Kidney epithelial cell (primary cell): Measurements from ENCODE around the gene LIMK1. TPM values are rescaled to one million over a fixed set of nuclear protein-coding genes. Genes with fewer than 3 reads are reported as not detected.

Source experiments
- DNase-seq: peaks from one replicate; pipeline ENCODE4 v3.0.0-alpha.2; 2010; ENCODE audit warnings: low read depth
- H3K27me3 ChIP-seq: 2 replicates; pipeline ENCODE4 v1.6.0; 2011; ENCODE audit warnings: low read length; ENCODE audit not compliant: control insufficient read depth, insufficient read depth
- H3K36me3 ChIP-seq: 2 replicates; pipeline ENCODE4 v1.5.1; 2011; ENCODE audit warnings: low read length; ENCODE audit not compliant: control insufficient read depth, insufficient read depth
- H3K4me3 ChIP-seq: 2 replicates; pipeline ENCODE4 v1.5.1; 2011; ENCODE audit warnings: low read depth, mild to moderate bottlenecking, control low read depth, low read length
- CTCF ChIP-seq: IDR thresholded peaks from 2 replicates; pipeline ENCODE4 v1.5.1; 2011; ENCODE audit warnings: mild to moderate bottlenecking, moderate library complexity, low read length, control low read depth, inconsistent platforms; ENCODE audit not compliant: insufficient read depth, poor library complexity, severe bottlenecking
- total RNA-seq: library from RNA; depleted of rRNA; stranded (reverse); fragments of >200 nt; gene quantifications from 2 replicates; pipeline ENCODE4 v1.2.3, GENCODE V29; 2015

LIMK1 gene
- total RNA-seq, 1 donor from 2014 or later = 61.1 TPM

- Histone ChIP-seq H3K4me3 (no peak overlapping the region), H3K27me3 (no peaks in the 10 kb centered on the region), H3K36me3 (no peaks in the 10 kb centered on the region)
- no peak for DNase-seq
- no peak for TF ChIP-seq CTCF
Observed at GRCh38 chr7:74134117-74134620, 50.6 kb downstream of the LIMK1 start.

GRCh38 chr7:74138334-74138867 lies 54.8 kb downstream of the LIMK1 start:
- H3K4me3 ChIP-seq = no peak overlapping the region
- no peaks in the 10 kb centered on the region for H3K36me3 ChIP-seq
- H3K27me3 ChIP-seq = no peaks in the 10 kb centered on the region
- TF ChIP-seq CTCF = no peak
- DNase-seq = no peak

- Histone ChIP-seq H3K4me3 (no peak overlapping the region), H3K36me3 (no peaks in the 10 kb centered on the region), H3K27me3 (no peaks in the 10 kb centered on the region)
- no peak for TF ChIP-seq CTCF
- no peak for DNase-seq
Observed at GRCh38 chr7:74138945-74139843, 55.6 kb downstream of the LIMK1 start.

- TF ChIP-seq CTCF = no peak
- no peaks in the 10 kb centered on the region for H3K27me3 ChIP-seq
- no peak overlapping the region for H3K4me3 ChIP-seq
- no peaks in the 10 kb centered on the region for H3K36me3 ChIP-seq
- DNase-seq = no peak
Observed at GRCh38 chr7:74141705-74142104, 58.1 kb downstream of the LIMK1 start.

- no peak for TF ChIP-seq CTCF
- H3K4me3 ChIP-seq = no peak overlapping the region
- no peaks in the 10 kb centered on the region for H3K36me3 ChIP-seq
- DNase-seq = no peak
- H3K27me3 ChIP-seq = no peaks in the 10 kb centered on the region
Observed at GRCh38 chr7:74143383-74143782, 59.8 kb downstream of the LIMK1 start.

GRCh38 chr7:74148491-74148890 lies 64.9 kb downstream of the LIMK1 start:
- H3K4me3 ChIP-seq = no peak overlapping the region
- no peak for TF ChIP-seq CTCF
- no peak for DNase-seq
- no peaks in the 10 kb centered on the region for H3K27me3 ChIP-seq
- no peaks in the 10 kb centered on the region for H3K36me3 ChIP-seq
